ENCODE results near the gene PRPF19.

GRCh38 chr11:60900673-60901404 is 5.5 kb downstream of the PRPF19 start:
- TF ChIP-seq EZH2 (IDR thresholded peaks at IDR 0.05; ENCODE audit: low read depth) (no peak), CTCF (conservative IDR thresholded peaks at IDR 0.05) (no peak)

Data from PC-9 (cell line).